GM18498 (cell line): ENCODE results near the gene FYCO1.

Source experiments
- ATAC-seq: cut with Tn5 transposase; IDR thresholded peaks from one replicate; pipeline ENCODE4 v1.9.1; 2021; ENCODE audit warnings: mild to moderate bottlenecking, moderate library complexity; ENCODE audit not compliant: unreplicated experiment

FYCO1 gene

GRCh38 chr3:45890405-45890804 is 105.2 kb downstream of the FYCO1 start:
- no peak for ATAC-seq

DNA sequence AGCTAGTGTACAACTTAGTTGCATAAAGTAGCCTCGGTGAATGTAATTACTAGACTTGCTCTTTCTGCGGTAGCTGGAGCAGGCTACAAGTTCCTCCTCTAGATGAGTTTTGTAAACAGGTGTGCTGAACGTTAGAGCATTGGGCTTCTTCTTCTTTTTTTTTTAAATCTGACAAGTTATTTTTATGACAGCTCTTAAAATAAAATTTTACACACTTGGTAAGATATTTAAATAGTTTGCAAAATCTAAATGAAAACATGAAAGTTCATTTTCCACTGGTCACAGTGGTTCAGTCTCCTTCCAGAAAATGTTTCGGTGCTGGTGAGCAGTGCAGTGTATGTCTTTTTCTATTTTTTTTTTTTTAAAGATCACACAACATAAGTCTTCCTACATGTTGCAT is 106.3 kb downstream of the FYCO1 start:
- no peak for ATAC-seq

DNA sequence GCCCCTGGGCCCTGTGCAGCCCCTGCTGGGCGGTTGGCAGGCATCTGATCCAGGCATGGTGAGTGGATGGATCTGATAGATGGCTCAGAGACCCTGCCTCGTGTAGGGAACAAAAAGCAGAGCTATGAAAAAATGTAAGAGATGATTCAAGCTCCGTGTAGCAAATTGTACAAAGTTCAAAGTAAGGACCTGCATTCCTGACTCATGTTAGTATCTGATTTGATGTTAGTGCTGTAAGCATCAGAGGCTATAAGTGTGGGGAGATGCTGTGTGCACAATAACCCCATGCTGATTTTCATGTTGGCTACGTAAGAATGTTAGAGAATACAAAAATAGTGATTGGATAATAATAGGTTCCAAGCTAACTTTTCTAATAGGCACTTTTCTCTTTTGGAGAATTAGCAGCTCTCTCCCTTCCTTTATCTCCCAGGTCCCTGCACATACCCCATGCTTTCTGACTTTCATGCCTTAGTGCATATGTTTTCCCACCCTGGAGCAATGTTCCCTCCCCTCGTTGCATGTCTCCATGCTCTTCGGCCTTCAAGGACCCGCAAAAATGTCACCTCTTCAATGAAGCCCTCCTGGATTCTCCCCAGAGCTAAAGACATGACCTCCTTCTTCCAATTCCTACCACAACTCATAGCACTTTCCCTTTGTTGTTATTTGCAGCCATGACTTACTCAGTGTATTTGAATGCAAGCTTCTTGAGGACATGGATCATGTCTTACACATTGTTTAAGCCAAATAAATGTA is 107.7 kb downstream of the FYCO1 start:
- ATAC-seq = no peak

DNA sequence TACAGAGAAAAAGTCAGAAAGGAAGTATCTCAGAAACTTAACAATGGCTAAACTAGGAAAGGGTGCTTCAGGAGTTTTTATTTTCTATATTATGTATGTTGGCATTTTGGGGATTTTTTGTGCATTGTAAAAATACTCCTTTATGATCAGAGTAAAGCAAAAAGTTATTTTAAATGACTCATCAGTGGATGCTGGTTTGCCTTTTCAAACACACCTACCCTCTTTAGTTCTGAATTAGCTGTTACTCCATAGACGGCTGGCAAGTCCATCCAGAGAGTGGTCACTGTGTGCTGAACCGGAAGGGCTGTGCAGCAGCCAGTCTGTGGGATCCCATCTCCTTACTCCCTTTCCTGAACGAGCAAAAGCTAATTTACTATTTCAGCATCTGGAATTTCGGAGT is 108.3 kb downstream of the FYCO1 start:
- ATAC-seq = no peak

GRCh38 chr3:45885979-45886705 is 109.5 kb downstream of the FYCO1 start, which contains the start of gene CCR9:
TSS of gene CCR9 (plus strand) at chr3:45886543. CDS start at chr3:45894934, 8,391 bp downstream.
- ATAC-seq = no peak

GRCh38 chr3:45884368-45885201 is 111.0 kb downstream of the FYCO1 start:
- ATAC-seq = no peak

DNA sequence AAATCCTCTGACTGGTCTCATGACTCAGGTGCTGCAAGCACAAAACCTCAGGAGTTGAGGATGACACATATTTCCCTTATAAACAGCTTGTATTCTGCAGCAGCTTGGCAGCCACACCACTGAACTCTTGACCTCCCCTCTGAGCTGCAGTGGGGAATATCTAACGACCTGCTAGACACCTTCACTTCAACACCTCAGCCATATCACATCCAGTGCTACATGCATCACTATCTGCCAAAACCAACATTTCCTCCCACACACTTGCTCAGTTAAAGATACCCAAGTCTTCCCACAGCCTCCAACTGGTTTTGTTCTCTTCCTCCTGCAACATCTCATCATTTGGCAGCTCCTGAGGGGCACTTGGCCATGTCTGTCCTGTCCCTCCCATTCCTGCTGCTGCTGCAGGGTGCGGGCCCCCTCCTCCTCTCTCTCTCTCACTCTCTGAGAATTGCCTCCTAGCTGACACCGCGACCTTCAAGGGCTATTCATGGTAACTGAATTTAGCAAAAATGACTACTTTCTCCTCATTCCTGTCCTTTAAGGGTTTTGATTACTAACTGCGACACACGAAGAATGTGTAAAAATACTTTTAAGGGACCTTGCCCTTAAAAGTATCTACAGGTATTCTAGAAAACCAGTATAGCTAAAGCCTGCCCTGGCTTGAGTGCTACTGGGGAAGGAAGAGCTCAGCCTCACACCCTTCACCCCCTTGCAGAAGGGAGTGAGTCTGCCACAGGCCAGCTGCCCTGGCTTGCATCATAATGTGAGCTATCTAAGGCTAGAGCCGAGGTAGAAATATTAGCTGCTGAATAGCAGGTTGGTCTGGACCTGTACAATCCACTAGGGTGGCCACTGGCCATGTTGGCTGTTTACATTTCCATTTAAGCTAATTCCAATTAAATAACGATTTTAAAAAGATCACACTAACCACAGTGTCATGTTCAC is 114.3 kb downstream of the FYCO1 start:
- no peak for ATAC-seq

GRCh38 chr3:45880725-45881077 is 114.9 kb downstream of the FYCO1 start:
- no peak for ATAC-seq

DNA sequence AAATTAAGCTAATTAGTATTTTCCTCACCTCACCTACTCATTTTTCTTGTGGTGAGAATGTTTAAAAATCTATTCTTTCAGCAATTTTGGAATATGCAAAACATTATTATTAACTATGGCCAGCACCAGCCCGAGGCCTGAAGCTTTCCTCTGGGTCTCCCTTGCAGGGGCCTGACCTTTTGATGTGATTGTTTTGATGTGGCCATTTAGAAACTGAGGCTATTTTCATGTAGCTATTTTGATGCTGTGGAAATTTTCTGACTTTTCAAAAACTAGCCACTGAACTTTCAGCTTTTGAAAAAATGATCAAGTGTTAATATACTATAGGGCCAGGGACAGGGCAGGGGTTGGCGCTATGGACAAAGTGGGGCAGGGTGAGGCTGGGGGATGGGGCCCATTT is 117.5 kb downstream of the FYCO1 start:
- ATAC-seq = no peak

DNA sequence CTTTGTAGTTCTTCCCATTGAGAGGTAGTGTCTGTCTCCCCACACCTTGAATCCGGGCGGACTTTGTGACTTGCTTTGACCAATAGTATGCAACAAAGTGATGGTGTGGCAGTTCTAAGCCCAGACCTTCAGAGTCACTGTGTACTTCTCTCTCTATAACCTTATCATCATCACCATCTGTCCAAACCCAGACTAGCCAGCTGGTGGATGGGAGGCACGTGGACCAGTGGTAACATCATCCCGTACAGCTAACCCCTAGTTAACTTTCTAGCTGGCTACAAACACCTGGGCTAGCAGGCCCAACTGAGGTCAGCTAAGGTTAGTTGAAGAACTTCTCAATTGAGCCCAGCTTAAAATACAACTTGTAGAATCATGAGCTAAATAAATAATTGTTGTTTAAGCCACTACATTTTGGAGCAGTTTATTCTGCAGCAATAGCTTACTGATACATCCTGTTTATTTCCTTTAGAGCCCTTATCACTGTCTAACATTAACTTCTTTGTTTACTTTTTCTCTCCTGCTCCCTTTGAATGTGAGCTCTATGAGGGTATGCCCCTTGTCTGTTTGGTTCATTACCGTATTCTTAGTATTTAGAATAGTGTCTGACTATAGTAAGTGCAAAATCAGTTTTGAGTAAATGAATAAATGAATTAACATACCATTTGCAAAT is 120.8 kb downstream of the FYCO1 start:
- no peak for ATAC-seq

DNA sequence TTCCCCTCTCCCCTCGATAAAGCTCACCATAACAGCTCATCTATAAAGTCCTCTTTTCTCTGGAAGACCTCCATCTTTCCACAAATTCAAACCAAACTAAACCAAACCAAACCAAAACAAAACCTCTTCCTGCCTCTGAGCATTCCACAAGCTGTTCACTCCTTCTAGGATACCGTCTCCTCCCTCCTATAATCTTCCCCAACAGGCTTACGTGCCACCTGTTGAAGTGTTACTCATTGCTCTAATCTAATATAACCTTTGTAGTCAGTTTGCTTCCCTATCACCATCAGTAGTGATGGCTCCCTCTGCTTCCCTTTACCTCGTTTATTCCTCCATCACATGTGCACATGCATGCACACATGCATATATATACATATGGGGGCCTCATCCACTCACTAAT is 122.0 kb downstream of the FYCO1 start:
- ATAC-seq = no peak

DNA sequence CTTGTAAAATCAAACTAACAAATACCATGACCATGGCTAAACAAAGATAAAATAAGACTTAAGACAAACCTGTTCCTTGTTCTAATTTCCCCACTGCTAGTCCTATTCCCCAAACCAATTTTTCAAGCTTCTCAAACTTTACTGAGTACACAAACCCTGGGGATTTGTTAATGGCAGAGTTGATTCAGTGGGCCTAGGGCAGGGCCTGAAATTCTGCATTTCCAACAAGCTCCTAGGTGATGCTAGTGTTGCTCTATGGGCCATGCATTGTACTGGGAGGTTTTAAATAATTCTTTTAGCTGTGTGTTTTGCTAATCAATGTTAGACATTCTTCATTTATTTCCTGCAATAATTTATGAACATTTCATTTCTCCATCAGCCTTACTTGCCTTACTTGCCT is 122.6 kb downstream of the FYCO1 start:
- ATAC-seq = no peak

DNA sequence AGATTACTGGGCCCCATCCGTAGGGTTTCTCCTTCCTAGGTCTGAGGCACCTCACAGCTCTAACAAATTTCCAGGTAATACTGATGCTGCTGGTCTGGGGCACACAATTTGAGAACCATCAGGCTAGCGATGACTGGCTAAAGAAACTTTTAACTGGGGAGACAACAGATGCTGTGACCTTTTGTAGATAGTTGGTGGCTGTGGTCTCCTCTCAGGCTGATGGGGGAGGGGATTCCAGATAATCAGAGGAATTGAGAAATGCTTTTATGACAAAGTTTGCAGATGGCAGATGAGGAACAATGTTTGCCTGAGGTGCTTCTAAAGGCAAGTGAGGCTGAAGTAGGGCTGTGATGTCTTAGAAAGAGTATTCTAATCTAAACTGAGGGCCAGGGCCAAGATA is 123.1 kb downstream of the FYCO1 start:
- no peak for ATAC-seq

DNA sequence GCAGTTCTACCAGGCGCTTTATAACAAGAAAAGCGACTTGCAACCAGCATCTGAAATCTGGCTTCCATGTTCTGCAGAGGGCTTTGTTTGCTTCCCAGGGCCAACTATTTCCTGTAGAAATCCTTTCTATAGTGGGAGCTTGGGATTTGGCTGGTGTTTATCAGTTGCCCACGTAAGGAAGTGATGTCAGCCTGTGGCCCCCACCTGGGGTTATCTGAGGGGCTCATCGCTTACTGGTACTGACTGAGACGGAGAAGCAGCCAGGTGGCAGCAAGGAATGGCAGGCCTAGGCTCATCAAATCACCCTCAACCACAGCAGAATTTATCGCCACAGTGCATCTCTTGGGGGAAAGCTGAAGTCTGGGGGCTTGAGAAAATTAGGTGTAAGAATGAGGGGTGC is 123.8 kb downstream of the FYCO1 start:
- ATAC-seq = no peak

- ATAC-seq = no peak
Measured at GRCh38 chr3:45870099-45870498, 125.5 kb downstream of the FYCO1 start.

GRCh38 chr3:45869638-45870037 is 126.0 kb downstream of the FYCO1 start:
- no peak for ATAC-seq

- no peak for ATAC-seq
Measured at GRCh38 chr3:45868650-45869049, 127.0 kb downstream of the FYCO1 start.

DNA sequence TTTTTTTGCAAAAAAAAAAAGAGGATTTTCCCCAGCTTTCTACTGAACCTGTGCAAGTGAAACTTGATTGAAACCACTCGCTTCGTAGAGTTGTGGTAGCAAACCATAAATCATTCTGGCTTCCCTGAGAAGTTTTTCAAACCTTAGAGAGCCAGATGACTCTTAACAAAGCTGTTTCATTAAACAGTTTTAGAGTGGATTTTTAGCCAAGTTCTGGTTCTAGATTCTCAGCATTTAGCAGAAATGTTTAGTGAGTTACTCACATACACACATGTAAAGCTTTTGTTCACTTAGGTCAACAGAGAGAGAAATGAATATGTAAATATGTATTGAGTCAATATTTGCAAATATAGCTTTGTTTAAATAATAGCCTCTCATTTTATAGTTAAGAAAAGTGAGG is 127.4 kb downstream of the FYCO1 start:
- ATAC-seq = no peak
